ENCODE data around the gene ATP11B.

DNA sequence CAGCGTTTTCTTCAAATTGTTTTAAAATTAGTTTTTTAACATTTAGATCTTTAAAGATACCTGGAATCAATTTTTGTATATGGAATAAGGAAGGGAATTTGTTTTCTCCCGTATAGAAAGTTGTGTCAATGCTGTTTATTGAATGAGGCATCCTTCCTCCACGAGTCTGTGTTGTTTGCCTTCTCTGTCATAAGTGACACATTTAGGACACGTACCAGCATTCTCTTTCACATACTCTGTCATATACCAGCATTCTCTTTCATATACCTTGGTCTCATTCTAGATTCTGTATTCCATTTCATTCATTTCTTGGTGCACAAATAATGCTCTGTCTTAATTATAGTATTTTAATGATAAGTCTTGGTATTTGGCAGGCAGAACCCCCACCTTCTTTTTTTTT, 10.3 kb downstream of the ATP11B start:
- TF ChIP-seq, protein P1, sequence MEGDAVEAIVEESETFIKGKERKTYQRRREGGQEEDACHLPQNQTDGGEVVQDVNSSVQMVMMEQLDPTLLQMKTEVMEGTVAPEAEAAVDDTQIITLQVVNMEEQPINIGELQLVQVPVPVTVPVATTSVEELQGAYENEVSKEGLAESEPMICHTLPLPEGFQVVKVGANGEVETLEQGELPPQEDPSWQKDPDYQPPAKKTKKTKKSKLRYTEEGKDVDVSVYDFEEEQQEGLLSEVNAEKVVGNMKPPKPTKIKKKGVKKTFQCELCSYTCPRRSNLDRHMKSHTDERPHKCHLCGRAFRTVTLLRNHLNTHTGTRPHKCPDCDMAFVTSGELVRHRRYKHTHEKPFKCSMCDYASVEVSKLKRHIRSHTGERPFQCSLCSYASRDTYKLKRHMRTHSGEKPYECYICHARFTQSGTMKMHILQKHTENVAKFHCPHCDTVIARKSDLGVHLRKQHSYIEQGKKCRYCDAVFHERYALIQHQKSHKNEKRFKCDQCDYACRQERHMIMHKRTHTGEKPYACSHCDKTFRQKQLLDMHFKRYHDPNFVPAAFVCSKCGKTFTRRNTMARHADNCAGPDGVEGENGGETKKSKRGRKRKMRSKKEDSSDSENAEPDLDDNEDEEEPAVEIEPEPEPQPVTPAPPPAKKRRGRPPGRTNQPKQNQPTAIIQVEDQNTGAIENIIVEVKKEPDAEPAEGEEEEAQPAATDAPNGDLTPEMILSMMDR (IDR thresholded peaks at IDR 0.05): no peak
- TF ChIP-seq EP300 (IDR thresholded peaks at IDR 0.05): no peak
- no peak for TF ChIP-seq POLR2A (IDR thresholded peaks at IDR 0.05)
